ENCODE measurements around the gene ANKHD1. TPM values are rescaled to one million over a fixed set of nuclear protein-coding genes. Genes with fewer than 3 reads are reported as not detected.

ANKHD1 gene
- polyA plus RNA-seq, 3 donors, result 29.0 to 110 (median 43.6) TPM

DNA sequence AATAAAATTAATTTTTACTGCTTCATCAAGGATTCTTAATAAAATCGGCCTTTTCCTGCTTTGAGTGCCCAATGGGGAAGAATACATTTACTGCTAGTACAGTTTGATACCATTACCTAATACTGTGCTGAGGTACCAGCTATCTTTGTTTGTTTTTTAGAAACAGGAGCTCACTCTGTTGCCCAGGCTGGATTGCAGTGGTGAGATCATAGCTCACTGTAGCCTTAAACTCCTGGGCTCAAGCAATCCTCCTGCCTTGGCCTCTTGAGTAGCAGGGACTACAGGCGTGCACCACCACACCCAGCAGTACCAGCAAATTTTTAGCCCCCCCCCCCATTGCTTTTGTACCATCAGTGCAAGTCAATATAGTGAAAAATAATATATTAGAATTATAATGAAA lies 13.6 kb upstream of the ANKHD1 start:
- H3K36me3 Mint-ChIP-seq, result peaks cover 0 to 5% of the 10 kb centered on the region in 2 donors
- intact Hi-C loops (cut with micrococcal nuclease), result no loop called here
- no peak overlapping the region for H3K27ac Mint-ChIP-seq
- H3K9me3 ChIP-seq (replicated peaks in 1 of 2; ENCODE audit: control insufficient read depth in 1 of 2, insufficient read depth in 1 of 2, low read length in 2 of 2), result no peaks in the 10 kb centered on the region
- no peak overlapping the region for H3K4me3 ChIP-seq (replicated peaks in 1 of 3; ENCODE audit: low read depth in 2 of 3, low read length in 3 of 3)
- no peak overlapping the region for H3K4me3 Mint-ChIP-seq
- H3K27ac ChIP-seq (ENCODE audit: low read depth in 1 of 2, low read length in 2 of 2), result no peak overlapping the region
- H3K27me3 Mint-ChIP-seq (ENCODE audit: low read depth in 3 of 3), result peaks cover 0 to 2% (median 0%) of the 10 kb centered on the region in 3 donors
- H4K20me1 ChIP-seq (ENCODE audit: insufficient read depth, low read length), result no peaks in the 10 kb centered on the region
- WGBS (ENCODE audit: insufficient coverage), result no CpG with 5 or more reads among the region's 2 CpGs
- peaks cover 13% of the 10 kb centered on the region for H3K4me1 Mint-ChIP-seq
- no peak for DNase-seq
- TF ChIP-seq, protein P1, sequence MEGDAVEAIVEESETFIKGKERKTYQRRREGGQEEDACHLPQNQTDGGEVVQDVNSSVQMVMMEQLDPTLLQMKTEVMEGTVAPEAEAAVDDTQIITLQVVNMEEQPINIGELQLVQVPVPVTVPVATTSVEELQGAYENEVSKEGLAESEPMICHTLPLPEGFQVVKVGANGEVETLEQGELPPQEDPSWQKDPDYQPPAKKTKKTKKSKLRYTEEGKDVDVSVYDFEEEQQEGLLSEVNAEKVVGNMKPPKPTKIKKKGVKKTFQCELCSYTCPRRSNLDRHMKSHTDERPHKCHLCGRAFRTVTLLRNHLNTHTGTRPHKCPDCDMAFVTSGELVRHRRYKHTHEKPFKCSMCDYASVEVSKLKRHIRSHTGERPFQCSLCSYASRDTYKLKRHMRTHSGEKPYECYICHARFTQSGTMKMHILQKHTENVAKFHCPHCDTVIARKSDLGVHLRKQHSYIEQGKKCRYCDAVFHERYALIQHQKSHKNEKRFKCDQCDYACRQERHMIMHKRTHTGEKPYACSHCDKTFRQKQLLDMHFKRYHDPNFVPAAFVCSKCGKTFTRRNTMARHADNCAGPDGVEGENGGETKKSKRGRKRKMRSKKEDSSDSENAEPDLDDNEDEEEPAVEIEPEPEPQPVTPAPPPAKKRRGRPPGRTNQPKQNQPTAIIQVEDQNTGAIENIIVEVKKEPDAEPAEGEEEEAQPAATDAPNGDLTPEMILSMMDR (IDR thresholded peaks at IDR 0.05), result no peak
- no peaks in the 10 kb centered on the region for H3K79me2 ChIP-seq (ENCODE audit: insufficient read depth, low read length)
- no peak overlapping the region for H3K9ac ChIP-seq (ENCODE audit: insufficient read depth, low read length, poor library complexity, severe bottlenecking)
- H2AFZ ChIP-seq (ENCODE audit: insufficient read depth, low read depth, low read length, poor library complexity, severe bottlenecking), result no peak overlapping the region
- no peaks in the 10 kb centered on the region for H3K27me3 ChIP-seq (ENCODE audit: control insufficient read depth in 2 of 2, insufficient read depth in 2 of 2, low read length in 2 of 2)
- no peak overlapping the region for H3K4me2 ChIP-seq (replicated peaks; ENCODE audit: extremely low read depth, low read length, poor library complexity, severe bottlenecking)
- H3K9me3 Mint-ChIP-seq, result peaks cover 0 to 2% (median 0%) of the 10 kb centered on the region in 7 donors
- H3K36me3 ChIP-seq (replicated peaks in 1 of 2; ENCODE audit: control insufficient read depth in 1 of 2, insufficient read depth in 2 of 2, low read length in 2 of 2), result no peaks in the 10 kb centered on the region
- peaks cover 9 to 14% of the 10 kb centered on the region in 2 donors for H3K4me1 ChIP-seq (ENCODE audit: control insufficient read depth in 1 of 2, insufficient read depth in 2 of 2, low read length in 2 of 2)

DNA sequence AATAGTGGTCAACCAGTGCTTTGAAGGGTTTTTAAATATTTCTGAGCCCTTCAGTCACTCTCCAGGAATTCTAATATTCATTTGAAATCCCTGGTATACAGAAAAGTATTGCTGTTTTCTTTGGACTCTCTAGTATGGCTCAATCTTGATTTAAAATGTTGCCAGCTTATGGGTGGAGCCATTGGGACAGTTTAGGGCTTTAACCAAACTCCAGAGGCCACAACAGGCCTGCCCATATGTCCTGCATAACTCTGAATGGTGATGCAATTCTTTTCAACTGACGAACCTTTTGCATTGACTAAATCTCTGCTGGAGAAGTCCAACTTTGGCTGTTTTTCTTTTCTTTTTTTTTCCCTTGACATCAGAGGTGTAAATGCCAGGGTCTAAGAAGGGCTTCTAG lies 10.3 kb upstream of the ANKHD1 start:
- H3K9me3 ChIP-seq (replicated peaks in 1 of 2; ENCODE audit: control insufficient read depth in 1 of 2, insufficient read depth in 1 of 2, low read length in 2 of 2), result no peaks in the 10 kb centered on the region
- Mint-ChIP-seq H3K27ac (peak overlapping the region in 1 of 7 donors; percentile 60), H3K4me1 (peaks cover 10% of the 10 kb centered on the region), H3K9me3 (no peaks in the 10 kb centered on the region), H3K36me3 (peaks cover 0 to 9% of the 10 kb centered on the region in 2 donors), H3K4me3 (no peak overlapping the region), H3K27me3 (ENCODE audit: low read depth in 3 of 3) (peaks cover 0 to 2% (median 0%) of the 10 kb centered on the region in 3 donors)
- intact Hi-C loops (cut with micrococcal nuclease), result no loop called here
- WGBS (ENCODE audit: insufficient coverage), result no CpG with 5 or more reads among the region's 1 CpG
- peaks cover 8 to 9% of the 10 kb centered on the region in 2 donors for H3K4me1 ChIP-seq (ENCODE audit: control insufficient read depth in 1 of 2, insufficient read depth in 2 of 2, low read length in 2 of 2)
- H3K4me2 ChIP-seq (replicated peaks; ENCODE audit: extremely low read depth, low read length, poor library complexity, severe bottlenecking), result no peak overlapping the region
- no peaks in the 10 kb centered on the region for H3K27me3 ChIP-seq (ENCODE audit: control insufficient read depth in 2 of 2, insufficient read depth in 2 of 2, low read length in 2 of 2)
- no peak overlapping the region for H3K9ac ChIP-seq (ENCODE audit: insufficient read depth, low read length, poor library complexity, severe bottlenecking)
- H3K36me3 ChIP-seq (replicated peaks in 1 of 2; ENCODE audit: control insufficient read depth in 1 of 2, insufficient read depth in 2 of 2, low read length in 2 of 2), result no peaks in the 10 kb centered on the region
- H2AFZ ChIP-seq (ENCODE audit: insufficient read depth, low read depth, low read length, poor library complexity, severe bottlenecking), result no peak overlapping the region
- TF ChIP-seq, protein P1 (IDR thresholded peaks at IDR 0.05), result no peak
- no peaks in the 10 kb centered on the region for H3K79me2 ChIP-seq (ENCODE audit: insufficient read depth, low read length)
- DNase-seq, result no peak
- peak overlapping the region in 1 of 2 donors; percentile 36 for H3K27ac ChIP-seq (ENCODE audit: low read depth in 1 of 2, low read length in 2 of 2)
- H3K4me3 ChIP-seq (replicated peaks in 1 of 3; ENCODE audit: low read depth in 2 of 3, low read length in 3 of 3), result no peak overlapping the region
- no peaks in the 10 kb centered on the region for H4K20me1 ChIP-seq (ENCODE audit: insufficient read depth, low read length)

Data from CD14-positive monocyte (primary cell).